Ectodermal cell (in vitro differentiated cells): ENCODE data around the gene CBLIF.
"Not testable (repeated sequence)": the region's sequence is repeated elsewhere in the genome, so short reads cannot be mapped to it uniquely, and the experiment has no call there.

Source experiments
- H3K27ac ChIP-seq: 2 replicates; pipeline ENCODE4 v1.7.0; 2013; ENCODE audit warnings: mild to moderate bottlenecking, low read depth, low read length; ENCODE audit not compliant: insufficient read depth, poor library complexity, severe bottlenecking
- H3K27me3 ChIP-seq: 2 replicates; pipeline ENCODE4 v1.7.0; 2013; ENCODE audit warnings: mild to moderate bottlenecking, low read length; ENCODE audit not compliant: insufficient read depth, control insufficient read depth, poor library complexity, severe bottlenecking
- H3K36me3 ChIP-seq: one replicate; pipeline ENCODE4 v1.7.0; 2013; ENCODE audit warnings: low read length; ENCODE audit not compliant: control insufficient read depth, insufficient read depth
- H3K4me1 ChIP-seq: one replicate; pipeline ENCODE4 v1.7.0; 2013; ENCODE audit warnings: low read length; ENCODE audit not compliant: control insufficient read depth, insufficient read depth
- H3K4me3 ChIP-seq: 2 replicates; pipeline ENCODE4 v1.7.0; 2013; ENCODE audit warnings: low read depth, low read length, control low read depth; ENCODE audit not compliant: insufficient read depth
- H3K9me3 ChIP-seq: 2 replicates; pipeline ENCODE4 v1.7.0; 2013; ENCODE audit warnings: mild to moderate bottlenecking, low read length, moderate library complexity; ENCODE audit not compliant: control insufficient read depth
- WGBS, 2 experiments: methylation state at CpG; one replicate each; pipeline ENCODE4 v1.1.7; 2013; ENCODE audit warnings: missing lambda C conversion rate in 2 of 2; 5-methylcytosine and 5-hydroxymethylcytosine counted together

The CBLIF gene

GRCh38 chr11:59816434-59816833 is 28.9 kb downstream of the CBLIF start:
- H3K4me3 ChIP-seq, H3K9me3 ChIP-seq, H3K36me3 ChIP-seq, H3K27ac ChIP-seq, H3K27me3 ChIP-seq, H3K4me1 ChIP-seq: not testable (repeated sequence)
- 88 to 95% methylated on average over 1 of the region's 1 CpG for WGBS, 2 experiments

- H3K27me3 ChIP-seq: no peaks in the 10 kb centered on the region
- no peak overlapping the region for H3K4me3 ChIP-seq
- H3K4me1 ChIP-seq: no peaks in the 10 kb centered on the region
- no peak overlapping the region for H3K27ac ChIP-seq
- H3K9me3 ChIP-seq: no peaks in the 10 kb centered on the region
- H3K36me3 ChIP-seq: no peaks in the 10 kb centered on the region
- 13 to 33% methylated on average over 1 of the region's 1 CpG for WGBS, 2 experiments
Observed at GRCh38 chr11:59815754-59816153, 29.5 kb downstream of the CBLIF start.

- Histone ChIP-seq H3K4me1 (no peaks in the 10 kb centered on the region), H3K4me3 (no peak overlapping the region), H3K27ac (no peak overlapping the region), H3K9me3 (no peaks in the 10 kb centered on the region), H3K36me3 (no peaks in the 10 kb centered on the region), H3K27me3 (no peaks in the 10 kb centered on the region)
- whole genome bisulfite sequencing, 2 experiments: no CpG with 5 or more reads among the region's 1 CpG
Observed at GRCh38 chr11:59814021-59814420, 31.3 kb downstream of the CBLIF start.

- WGBS, 2 experiments: 78 to 87% methylated on average over 1 of the region's 1 CpG
- Histone ChIP-seq H3K4me1 (no peaks in the 10 kb centered on the region), H3K9me3 (no peaks in the 10 kb centered on the region), H3K27ac (no peak overlapping the region), H3K4me3 (no peak overlapping the region), H3K36me3 (no peaks in the 10 kb centered on the region), H3K27me3 (no peaks in the 10 kb centered on the region)
Observed at GRCh38 chr11:59813364-59813763, 31.9 kb downstream of the CBLIF start.

GRCh38 chr11:59812220-59812619 is 33.1 kb downstream of the CBLIF start:
- H3K27me3 ChIP-seq: no peaks in the 10 kb centered on the region
- H3K9me3 ChIP-seq: no peaks in the 10 kb centered on the region
- no peaks in the 10 kb centered on the region for H3K4me1 ChIP-seq
- WGBS, 2 experiments: 89 to 93% methylated on average over 2 of the region's 2 CpGs
- peaks cover 4% of the 10 kb centered on the region for H3K36me3 ChIP-seq
- no peak overlapping the region for H3K27ac ChIP-seq
- no peak overlapping the region for H3K4me3 ChIP-seq

- no peak overlapping the region for H3K27ac ChIP-seq
- no peaks in the 10 kb centered on the region for H3K9me3 ChIP-seq
Observed at GRCh38 chr11:59810911-59811259, 34.4 kb downstream of the CBLIF start.

GRCh38 chr11:59810189-59810910 is 34.9 kb downstream of the CBLIF start, which contains the start of gene MRPL16:
Gene MRPL16, minus strand, starts transcription at chr11:59810778. Its CDS starts 120 bp downstream, at chr11:59810658.
- H3K4me1 ChIP-seq: no peaks in the 10 kb centered on the region
- H3K27ac ChIP-seq: peak within 1 kb of the TSS; percentile 36
- 1% methylated on average over 54 of the region's 54 CpGs for WGBS, 2 experiments
- peak within 1 kb of the TSS; percentile 96 for H3K4me3 ChIP-seq
- no peaks in the 10 kb centered on the region for H3K9me3 ChIP-seq
- H3K36me3 ChIP-seq: peaks cover 15% of the 10 kb centered on the region
- no peaks in the 10 kb centered on the region for H3K27me3 ChIP-seq

More at GRCh38 chr11:59810911-59811259, 34.4 kb downstream of the CBLIF start:
- Histone ChIP-seq H3K27me3 (no peaks in the 10 kb centered on the region), H3K36me3 (peaks cover 15% of the 10 kb centered on the region), H3K4me3 (peak overlapping the region; percentile 96), H3K4me1 (no peaks in the 10 kb centered on the region)
- 27 to 35% methylated on average over 8 of the region's 8 CpGs for WGBS, 2 experiments

- Histone ChIP-seq H3K4me3 (no peak overlapping the region), H3K4me1 (peaks cover under 1% of the 10 kb centered on the region), H3K36me3 (peaks cover 15% of the 10 kb centered on the region), H3K27ac (no peak overlapping the region), H3K9me3 (no peaks in the 10 kb centered on the region), H3K27me3 (no peaks in the 10 kb centered on the region)
- WGBS, 2 experiments: 86 to 100% methylated on average over 1 of the region's 1 CpG
Observed at GRCh38 chr11:59807047-59807610, 38.2 kb downstream of the CBLIF start.

- WGBS, 2 experiments: 91 to 98% methylated on average over 2 of the region's 2 CpGs
Observed at GRCh38 chr11:59804061-59804460, 41.2 kb downstream of the CBLIF start.

GRCh38 chr11:59802639-59803176 is 42.6 kb downstream of the CBLIF start:
- WGBS, 2 experiments: 76 to 79% methylated on average over 4 of the region's 4 CpGs
- Histone ChIP-seq H3K27me3 (no peaks in the 10 kb centered on the region), H3K27ac (no peak overlapping the region), H3K4me3 (no peak overlapping the region), H3K4me1 (peaks cover 3% of the 10 kb centered on the region), H3K9me3 (no peaks in the 10 kb centered on the region), H3K36me3 (peaks cover 15% of the 10 kb centered on the region)

More at GRCh38 chr11:59804061-59804460, 41.2 kb downstream of the CBLIF start:
- Histone ChIP-seq H3K36me3 (peaks cover 15% of the 10 kb centered on the region), H3K27ac (no peak overlapping the region), H3K27me3 (no peaks in the 10 kb centered on the region), H3K4me3 (no peak overlapping the region), H3K4me1 (peaks cover 3% of the 10 kb centered on the region), H3K9me3 (no peaks in the 10 kb centered on the region)
